GM19238 (cell line): ENCODE results near the gene CNNM1.

Source experiments
- DNase-seq: peaks from one replicate; pipeline ENCODE4 v3.0.0; 2011; ENCODE audit warnings: low spot score; ENCODE audit not compliant: insufficient read length

CNNM1 gene

DNA sequence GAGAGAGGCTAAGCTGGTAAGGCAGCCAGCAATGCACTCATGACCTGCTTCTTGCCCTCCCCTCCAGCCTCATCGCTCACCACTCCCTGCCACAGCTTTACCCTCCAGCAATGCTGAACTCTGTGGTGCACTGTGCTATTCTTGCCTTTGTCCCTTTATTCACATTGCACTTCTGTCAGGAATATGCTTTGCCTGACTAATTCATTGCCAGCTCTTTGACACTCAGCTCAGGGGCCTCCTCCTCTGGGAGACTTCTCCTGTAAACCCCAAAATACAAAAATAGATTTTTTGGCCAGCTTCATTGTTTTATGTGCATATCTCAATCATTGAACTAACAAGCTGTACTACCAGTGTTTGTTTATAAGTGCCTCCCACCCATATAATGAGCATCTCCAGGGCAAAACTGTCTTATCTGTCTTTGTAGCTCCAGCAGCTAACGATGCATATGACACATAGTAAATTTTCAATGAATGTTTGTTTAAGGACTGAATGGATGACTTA is 8.2 kb downstream of the CNNM1 start:
- DNase-seq: no peak

DNA sequence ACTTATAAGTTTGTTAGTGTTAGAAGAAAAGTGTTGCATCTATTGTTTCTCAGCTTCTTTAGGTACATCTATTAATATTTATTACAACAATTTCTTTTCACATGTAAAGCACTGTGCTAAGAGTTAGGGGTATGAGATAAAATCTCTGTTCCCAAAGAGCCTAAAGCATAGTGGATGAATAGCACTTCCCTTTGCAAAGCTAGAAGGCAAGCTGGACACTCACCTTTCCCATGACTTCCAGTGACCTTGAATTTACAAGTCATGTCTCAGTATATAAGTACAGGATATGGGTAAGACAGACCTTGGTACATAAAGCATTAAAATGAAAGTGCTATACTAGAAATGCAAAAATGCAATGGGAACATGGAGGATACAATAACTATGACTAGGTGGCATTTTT is 8.7 kb downstream of the CNNM1 start:
- DNase-seq: no peak

DNA sequence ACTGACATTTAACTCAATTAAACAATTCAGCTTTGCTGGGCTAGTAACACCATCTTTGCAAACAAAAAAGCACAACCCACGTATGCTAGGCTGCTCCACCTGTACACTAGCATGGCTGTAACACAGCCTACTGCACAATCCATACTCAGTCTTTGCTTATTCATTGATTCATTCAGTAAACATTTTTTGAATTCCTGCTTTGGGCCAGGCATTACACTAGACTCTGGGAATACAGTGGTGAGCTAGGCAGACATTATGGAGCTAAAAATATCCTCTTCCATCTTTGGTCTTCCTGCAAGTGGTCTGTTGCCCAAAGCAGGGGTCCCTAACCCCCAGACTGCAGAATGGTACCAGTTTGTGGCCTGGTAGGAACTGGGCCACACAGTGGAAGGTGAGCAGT is 9.9 kb downstream of the CNNM1 start:
- no peak for DNase-seq

DNA sequence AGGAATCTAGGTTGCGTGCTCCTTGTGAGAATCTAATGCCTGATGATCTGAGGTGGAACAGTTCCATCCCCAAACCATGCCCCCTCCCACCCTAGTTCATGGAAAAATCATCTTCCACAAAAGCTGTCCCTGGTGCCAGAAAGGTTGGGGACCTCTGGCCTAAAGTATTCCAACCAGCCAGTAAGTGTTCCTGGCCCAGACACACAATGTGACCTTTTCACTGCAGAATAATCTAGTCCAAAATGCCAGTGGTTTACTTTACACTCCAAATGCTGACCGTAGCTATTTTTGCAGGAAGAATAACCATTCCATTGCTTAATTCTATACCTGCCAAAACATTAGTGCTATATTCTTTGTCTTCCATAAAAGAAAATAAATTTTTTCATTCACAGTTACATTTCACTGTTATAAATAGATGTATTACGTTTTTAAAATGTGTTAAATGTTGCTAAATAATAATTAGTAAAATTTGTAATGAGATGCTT is 10.4 kb downstream of the CNNM1 start:
- no peak for DNase-seq

DNA sequence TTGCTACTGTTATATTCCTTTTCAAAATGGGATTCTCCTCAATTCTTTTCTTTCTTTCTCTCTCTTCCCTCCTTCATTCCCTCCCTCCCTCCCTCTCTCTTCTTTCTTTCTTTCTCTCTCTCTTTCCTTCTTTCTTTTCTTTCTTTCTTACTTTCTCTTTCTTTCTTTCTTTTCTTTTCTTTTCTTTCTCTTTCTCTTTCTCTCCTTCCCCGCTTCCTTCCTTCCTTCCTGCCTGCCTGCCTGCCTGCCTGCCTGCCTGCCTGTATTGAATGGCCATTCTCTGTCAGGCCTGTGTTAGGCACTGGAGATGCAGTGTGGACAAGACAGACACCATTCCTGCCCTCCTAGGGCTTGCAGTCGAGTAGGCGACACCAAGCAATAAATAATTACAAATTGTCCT is 11.5 kb downstream of the CNNM1 start:
- no peak for DNase-seq

DNA sequence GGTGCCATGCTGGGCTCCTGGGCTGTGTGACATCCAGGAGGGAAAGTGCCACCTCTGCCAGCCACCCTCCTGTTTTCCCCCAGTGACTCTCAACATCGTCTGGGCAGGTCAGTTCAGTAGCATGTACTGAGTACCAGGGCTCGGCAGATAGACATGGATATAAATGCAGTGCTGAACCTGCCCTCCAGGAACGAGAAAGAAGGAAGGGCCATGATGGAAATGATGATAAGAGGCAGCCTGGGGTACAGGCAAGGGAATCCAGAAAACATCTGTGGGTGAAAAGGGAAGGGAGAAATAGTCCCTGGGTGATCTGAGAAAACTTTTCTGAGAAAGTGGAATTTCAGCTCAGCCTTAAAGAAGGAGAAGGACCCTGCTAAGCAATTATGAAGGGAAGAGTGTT is 12.1 kb downstream of the CNNM1 start:
- DNase-seq: no peak

DNA sequence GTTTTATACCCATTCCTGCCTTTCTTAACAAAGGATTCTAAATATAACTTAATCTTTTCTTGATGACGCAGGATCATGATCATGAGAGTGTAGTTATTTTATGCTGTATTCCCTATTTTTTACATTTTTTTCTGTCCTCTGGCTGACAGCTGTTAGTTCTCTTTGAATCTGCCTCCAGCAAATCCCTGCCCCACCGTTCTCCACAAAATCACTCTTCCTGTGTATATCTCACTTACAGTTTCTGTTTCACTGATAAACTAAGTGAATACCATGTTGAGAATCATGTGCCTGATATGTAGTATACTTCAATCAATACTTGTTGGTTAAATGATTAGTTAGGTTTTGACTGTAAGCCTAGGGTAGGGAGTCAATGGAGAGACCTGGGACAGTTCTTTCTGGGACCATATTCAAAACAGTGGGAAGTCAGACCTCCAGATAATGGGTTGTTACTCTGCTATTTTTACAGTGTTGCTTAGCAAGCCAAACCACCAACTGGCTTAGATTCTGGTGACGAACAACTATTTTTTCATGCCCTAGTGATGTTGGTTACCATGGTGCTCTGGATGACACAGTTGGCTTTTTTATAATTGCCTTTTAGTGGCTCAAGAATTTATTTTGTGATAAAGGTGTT is 12.8 kb downstream of the CNNM1 start:
- DNase-seq: no peak

DNA sequence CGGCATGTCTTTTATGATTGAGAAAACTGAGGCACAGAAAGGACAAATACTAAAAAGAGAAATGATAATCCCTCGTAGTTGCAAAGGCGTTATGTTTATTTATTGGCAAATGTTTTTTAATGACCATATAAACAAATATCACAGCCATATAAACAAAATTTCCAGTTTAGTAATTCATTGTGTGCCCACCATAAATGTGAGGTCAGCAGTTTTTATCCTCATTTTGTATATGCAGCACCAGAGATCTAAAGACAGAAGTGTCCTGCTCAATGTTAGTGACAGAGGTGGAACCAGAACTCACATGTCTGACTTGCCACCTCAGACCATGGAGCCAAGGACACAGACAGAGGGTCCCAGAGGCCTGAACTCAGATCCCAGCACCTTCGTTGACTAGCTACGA is 14.1 kb downstream of the CNNM1 start:
- no peak for DNase-seq

DNA sequence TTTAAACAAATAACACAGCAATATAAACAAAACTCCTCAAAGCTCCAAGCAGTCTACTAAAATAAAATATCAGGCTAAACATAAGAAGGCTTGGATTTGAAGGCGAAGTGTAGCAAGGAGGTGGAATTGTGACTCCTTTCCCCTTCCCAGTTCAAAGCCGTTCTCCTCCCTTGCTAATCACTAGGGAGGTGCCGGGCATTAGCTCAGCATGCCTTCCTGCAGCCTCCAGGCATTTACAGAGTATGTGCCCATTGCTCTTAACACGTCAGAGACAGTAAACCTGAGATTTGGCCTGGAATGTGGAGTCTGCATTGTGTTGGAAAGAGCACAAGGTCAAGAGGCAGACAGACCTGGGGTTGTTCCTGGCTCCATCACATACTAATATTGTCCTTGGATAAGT is 15.6 kb downstream of the CNNM1 start:
- DNase-seq: no peak

DNA sequence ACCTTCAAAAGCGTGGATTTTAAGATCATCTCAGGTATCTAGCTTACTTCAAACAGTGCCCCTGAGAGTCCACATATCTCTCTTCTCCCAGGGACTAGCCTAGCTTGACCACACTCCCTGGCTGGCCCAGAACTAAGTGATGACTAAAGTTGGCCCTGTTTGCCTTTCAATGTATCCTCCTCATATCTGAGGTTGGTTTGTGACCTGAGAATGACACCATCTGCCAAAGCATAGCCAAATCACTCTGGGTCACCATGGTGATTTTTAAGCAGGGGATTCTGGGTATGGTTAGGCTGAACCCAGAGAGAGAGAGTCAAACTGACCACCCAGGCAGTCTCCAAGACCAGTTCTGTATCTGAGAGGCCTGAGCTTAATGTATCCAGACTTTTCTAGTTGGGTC is 16.2 kb downstream of the CNNM1 start:
- DNase-seq: no peak

DNA sequence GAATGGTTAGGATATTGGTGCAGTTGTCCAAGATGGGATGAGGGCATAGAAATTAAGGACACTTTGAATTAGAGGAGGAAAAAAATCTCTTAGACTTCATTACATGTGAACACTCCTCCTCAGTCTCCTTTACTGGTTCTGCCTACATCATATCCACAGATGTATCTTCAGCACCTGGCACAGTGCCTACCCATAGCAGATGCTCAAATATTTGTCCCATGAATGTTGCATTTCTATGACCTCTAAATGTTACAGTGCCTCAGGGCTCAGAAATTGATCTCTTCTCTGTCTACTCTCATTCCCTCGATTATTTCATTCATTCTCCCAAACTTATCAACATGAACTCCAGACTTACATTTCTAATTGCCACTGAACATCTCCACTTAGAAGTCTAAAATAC is 17.1 kb downstream of the CNNM1 start:
- no peak for DNase-seq

DNA sequence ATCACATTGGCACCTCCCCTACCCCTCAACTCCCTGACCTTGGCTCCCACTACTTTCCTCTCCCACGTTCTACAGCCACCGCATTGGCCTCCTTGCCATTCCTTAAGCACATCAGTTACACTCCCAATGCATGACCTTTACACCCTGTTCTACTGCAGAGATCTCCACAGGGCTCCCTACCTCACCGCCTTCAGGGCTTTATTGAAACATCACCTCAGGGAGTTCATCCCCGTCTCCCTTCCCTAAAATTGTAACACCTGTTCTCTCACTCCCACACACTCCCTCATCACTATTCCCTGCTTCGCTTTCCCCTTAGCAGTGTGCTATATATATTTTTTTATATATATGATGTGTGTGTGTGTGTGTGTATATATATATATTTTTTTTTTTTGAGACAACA is 18.5 kb downstream of the CNNM1 start:
- DNase-seq: no peak

DNA sequence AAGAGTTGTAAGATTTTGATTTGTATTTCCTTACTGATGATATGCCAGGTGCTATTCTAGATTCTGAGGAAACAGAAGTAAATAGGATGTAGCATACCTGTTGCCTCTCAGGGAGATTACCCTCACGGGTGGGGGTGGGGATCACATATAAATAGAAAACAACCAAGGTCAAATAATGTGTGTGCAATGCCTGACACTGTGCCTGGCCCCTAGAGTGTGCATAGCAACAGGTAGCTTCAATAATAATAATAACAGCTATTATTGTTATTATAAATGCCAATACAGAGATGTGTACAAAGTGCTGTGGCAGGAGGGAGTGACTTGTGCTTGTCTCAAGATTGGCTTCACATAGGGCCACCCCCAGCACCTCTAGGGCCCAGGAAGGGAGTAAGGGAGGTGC is 24.0 kb downstream of the CNNM1 start:
- no peak for DNase-seq

DNA sequence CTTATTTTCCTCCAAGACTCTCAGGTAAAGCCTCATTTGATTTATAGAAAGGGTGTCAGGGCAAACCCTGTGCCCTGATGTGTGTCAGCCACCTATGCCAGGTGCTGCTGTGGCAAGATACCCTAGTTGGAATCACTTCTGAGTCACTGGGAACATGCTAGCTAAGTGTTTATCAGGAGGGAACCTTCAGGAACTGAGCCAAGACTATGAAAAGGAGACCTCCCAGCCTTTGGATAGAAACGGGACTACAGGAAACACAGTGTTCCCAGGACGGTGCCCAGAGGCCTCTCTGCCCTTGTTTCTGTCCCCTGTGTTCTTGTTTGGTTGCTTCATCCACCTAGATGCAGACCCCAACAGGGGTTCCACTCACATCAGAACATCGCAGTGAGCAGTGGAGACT is 28.5 kb downstream of the CNNM1 start:
- no peak for DNase-seq

DNA sequence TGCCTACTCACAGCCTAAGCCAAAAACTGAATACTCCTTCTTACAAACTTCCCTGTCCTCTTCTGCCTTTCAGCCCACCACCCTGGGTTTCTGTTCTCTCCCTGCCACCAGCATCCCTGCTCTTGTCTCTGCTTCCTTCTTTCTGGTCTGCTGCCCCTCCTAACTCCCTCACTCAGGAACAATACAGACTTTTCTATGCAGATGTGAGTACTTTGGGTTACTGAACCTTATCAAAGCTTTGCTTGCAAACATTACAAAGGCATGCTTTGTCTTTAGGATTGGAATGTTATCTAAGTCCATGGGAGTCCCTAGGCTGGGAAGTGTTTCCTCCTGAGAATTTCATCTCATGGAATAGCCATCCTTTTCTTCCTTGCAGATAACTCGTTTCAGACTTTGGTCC is 28.9 kb downstream of the CNNM1 start:
- no peak for DNase-seq

DNA sequence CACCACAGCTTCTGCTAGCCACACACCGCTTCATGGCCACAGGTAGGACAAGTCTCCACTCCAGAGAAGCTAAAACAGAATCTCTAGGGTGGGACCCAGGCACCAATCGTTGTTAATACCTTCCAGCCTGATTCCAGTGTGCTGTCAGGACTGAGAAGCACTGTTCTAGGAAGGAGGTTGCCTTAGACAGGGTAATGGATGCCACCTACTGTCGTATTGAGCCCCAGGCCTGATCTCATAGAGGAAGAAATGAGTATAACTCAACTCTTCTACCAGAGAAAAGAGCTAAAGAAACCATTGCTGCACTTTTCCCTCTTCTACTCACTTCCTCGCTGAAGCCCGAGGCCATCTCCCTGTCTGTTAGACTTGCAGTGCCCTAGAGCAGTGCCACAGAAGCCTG is 31.8 kb downstream of the CNNM1 start:
- no peak for DNase-seq

DNA sequence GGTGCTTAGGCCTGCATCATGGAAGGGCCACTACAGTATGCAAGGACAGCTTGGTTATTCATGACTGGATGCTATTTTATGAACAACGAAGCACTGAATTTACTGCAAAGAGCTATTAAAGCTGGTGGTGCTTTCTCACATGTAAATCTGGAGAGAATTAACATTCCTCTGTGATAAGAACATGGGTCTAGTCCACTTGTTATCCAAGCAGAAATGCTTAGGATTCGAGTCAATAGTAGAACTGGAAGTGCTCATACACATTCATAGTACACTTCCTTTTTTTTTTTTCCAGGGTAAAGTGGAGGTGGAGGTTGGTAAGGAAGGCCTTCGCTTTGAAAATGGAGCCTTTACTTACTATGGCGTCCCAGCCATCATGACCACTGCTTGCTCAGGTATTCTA is 35.0 kb downstream of the CNNM1 start:
- no peak for DNase-seq

DNA sequence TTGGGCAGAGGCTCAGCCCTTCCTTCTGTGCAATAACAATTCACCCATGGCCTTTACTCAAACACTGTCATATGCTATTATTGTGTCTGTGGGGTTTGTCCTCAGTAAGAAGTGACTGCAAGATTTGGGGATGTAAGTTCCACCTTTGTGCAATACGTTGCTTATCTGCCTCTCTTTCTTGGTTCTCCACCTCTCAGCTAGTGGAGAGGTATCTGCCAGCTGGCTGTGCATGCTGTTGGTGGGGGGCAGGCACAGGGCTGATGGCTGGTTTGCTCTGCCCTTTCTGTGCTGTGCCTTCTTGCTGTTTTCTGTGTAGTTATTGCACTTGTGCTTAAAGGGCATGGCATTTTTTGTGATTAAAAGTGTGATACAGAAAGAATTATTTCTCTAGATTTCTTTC is 36.2 kb downstream of the CNNM1 start:
- DNase-seq: no peak

DNA sequence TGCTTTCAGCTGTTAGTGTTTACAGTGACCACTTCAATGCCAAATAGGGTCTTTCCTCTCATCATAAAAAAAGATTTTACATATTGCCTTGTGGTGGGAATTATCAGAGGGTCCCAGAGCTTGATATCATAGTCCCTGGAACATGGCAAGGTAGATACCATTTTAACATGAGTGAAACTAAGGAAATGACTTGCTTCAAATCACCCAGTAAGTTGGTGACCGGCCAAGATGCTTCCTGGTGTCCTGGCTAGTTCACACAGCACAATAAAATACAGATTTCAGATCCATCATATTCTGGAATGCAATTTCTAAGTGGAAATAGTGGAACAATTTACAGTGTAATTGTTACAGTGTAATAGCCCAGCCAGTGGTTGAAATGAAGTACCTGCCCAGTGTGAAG is 36.6 kb downstream of the CNNM1 start:
- DNase-seq: no peak

DNA sequence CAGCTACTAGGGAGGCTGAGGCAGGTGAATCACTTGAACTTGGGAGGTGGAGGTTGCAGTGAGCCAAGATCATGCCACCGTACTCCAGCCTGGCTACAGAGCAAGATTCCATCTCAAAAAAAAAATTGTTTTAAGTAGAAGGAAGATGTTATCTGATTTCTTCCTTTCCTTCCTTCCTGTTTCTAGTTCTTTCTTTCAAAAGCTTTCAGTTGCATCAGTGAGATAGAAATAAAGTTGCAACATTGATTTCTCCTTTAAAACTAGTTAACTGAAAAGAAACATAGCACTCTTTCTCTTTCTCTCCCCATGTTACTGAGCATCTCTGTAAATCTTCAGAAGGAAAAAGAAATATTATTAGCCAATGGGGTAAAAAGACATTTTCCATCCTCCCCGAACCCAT is 37.5 kb downstream of the CNNM1 start:
- no peak for DNase-seq

DNA sequence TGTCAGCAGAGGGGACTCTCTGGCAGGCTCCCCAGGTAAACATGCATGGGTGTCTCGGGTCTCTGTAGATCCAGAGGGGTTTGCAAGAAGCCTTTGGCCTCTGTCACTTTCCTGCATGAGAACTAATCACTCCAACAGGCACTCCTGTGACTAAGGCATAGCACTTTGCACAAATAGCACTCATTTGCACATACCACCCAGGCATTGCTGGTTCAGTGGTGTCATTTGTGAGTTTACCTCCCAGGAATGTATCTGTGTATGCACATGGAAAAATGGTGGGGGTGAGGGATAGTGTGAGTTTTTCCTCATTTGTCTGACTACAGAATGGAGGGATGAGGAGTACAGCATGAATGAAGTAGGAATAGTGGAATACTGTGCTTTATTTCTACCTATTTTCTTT is 39.5 kb downstream of the CNNM1 start:
- no peak for DNase-seq

DNA sequence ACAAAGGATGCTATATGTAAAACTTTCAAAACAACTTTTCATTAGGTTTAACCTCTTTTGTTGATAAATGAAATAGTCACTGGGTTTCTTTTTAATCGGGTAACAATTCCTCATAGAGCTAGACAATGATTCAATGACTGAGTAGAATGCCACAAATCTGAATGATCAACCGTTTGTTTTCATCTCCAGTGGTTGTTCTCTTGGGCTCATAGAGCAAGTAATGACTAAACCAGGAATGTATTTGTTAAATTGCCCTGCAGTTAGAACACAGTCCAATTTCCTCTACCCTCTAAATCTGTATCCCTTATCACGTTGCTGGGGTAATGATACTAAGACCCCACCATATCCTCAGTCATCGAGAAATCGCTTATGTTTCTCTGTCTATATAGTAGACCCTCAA is 40.0 kb downstream of the CNNM1 start:
- no peak for DNase-seq

DNA sequence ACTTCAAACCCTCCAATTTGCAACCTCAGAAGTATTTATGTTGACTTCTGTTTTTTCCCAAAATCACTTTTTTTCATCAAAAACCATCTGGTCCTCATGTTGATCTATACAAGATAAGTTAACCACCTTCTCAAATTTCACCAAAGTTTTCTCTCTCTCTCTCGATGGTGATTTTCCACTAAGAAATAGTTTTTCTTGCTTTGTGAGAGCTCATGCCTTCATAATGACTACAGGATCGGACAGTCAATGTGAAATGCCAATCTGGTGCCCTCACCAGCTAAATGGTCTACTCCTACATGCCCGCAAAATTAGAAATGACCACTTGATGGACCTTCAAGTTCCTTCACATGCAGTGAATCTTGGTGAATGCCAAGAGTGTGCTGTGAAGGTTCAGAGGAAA is 40.4 kb downstream of the CNNM1 start:
- DNase-seq: no peak

DNA sequence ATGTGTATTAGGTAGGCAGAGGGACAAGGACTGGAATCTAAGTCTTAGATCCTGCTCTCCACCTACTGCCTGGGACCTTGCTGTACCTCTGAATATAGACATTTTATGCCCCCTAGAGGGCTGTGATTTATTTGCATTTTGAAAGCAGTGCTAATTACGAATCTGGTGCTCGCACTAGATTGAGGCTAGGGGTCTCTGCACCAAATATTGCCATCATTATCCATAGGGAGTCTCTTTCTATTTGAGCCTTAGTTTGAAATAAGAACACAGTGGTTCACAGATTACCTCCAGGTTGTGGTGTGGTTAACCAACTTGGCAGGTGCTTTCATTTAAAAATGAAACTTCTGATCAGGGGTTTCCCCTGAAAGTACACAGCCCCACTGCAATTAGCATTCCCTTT is 41.8 kb downstream of the CNNM1 start:
- peak; percentile 19 for DNase-seq
